Activated naive CD4-positive, alpha-beta T cell treated with anti-CD3 and anti-CD28 coated beads, Interleukin-2, amount 10 ng/mL, durations not matched to agents 5 hours and 36 hours (primary cell): Measurements from ENCODE around the gene EIF5. TPM values are rescaled to one million over a fixed set of nuclear protein-coding genes. Genes with fewer than 3 reads are reported as not detected.

Experiments used
- total RNA-seq, 2 experiments: library from RNA; stranded (reverse); gene quantifications; one replicate each; pipeline ENCODE4 v1.2.3, GENCODE V29; 2021

The EIF5 gene
- total RNA-seq: 100 to 1,000 TPM; 188 to 196 TPM

DNA sequence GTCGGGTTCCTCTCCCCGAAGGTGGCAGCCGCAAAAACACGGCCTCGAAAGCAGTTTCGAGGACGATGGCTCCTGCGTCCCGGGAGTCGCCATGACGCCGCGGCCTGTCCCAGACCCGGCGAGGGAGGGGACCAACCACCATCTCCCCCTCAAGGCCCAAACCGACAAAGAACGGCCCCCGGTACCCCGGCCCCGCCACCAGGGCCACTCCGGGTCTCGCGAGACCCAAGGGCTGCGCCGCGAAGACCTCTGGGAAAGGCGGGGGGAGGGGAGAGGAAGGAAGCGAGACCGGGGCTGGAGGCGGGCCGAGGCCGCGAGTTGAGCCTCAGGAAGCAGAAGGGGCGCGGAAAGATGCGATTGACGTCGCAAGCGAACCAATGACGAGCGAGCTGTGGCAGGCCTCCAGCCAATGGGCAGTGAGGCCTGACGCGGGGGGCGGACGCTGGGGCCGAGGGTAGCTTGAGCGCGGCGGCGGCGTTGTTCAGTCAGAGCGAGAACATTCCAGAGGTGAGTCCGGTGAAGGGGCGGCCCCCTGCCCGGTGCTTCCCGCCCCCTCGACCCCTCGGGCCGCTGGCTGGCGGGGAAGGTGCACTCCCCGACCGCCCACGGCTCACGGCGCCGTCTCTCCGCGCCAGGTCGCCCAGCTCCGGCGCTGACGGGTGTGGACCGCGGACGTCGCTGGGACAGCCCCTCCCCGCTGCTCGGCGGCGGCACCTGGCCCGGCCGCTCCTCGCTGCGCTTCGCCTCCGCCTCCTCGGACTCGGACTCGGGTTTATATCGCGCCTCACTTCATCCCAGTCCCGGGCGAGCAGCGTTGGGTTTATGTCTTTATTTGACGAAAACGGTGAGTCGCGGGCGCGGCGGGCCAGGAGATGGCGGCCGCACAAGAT lies at the start of gene EIF5:
Gene EIF5 (plus strand): TSS at position 484 of the 890 bp plus-strand sequence. CDS start 1,624 bp downstream, outside the sequence.

DNA sequence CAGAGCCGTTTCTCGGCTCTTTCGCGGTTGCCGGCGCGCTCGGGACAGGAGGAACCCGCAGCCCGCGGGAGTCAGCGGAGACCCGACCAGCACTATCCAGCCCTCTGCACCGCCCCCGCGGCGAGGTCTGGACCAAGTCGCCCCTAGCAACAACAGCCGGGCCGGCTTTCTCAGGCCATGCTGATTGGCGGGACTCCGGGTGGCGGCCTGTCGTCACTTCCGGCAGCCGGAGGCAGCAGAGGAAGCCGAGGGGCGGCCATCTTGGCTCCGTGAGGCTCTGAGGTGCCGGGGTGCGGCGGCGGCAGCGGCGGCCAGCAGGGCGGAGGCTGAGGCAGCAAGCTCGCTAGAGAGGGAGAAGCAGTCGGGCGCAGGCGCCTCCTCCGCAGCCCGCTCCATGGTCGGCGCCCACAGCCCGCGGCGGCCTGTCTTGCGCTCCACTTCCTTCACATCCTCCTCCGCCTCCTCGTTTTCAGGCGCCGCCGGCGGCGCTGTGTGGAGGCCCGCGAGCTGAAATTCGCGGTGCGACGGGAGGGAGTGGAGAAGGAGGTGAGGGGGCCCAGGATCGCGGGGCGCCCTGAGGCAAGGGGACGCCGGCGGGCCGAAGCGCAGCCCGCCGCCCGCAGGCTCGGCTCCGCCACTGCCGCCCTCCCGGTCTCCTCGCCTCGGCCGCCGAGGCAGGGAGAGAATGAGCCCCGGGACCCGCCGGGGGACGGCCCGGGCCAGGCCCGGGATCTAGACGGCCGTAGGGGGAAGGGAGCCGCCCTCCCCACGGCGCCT lies 51.3 kb downstream of the EIF5 start, which contains the start of gene MARK3:
Gene MARK3 (plus strand): TSS at position 264 of the 777 bp plus-strand sequence. CDS start 615 bp downstream, outside the sequence.

Other genes starting within 250 kb of the EIF5 start
- not detected for gene EXOC3L4, start 239.5 kb upstream of the EIF5 start, total RNA-seq
- under 1 TPM; 0.18 to 0.48 TPM for gene TNFAIP2, start 210.8 kb upstream of the EIF5 start, total RNA-seq
- 10 to 100 TPM; 76.0 to 81.2 TPM for gene MARK3, start 51.2 kb downstream of the EIF5 start, total RNA-seq
- gene CKB, start 188.6 kb downstream of the EIF5 start, total RNA-seq: 1 to 10 TPM; 4.4 to 4.5 TPM
- 1 to 10 TPM; 7.4 TPM for gene TRMT61A, start 195.0 kb downstream of the EIF5 start, total RNA-seq
- 10 to 100 TPM; 30.5 to 31.4 TPM for gene BAG5, start 228.4 kb downstream of the EIF5 start, total RNA-seq
- 10 to 100 TPM; 25.2 to 27.3 TPM for gene COA8, start 228.7 kb downstream of the EIF5 start, total RNA-seq